Measurements from ENCODE around the gene OR52H1.

OR52H1 gene

DNA sequence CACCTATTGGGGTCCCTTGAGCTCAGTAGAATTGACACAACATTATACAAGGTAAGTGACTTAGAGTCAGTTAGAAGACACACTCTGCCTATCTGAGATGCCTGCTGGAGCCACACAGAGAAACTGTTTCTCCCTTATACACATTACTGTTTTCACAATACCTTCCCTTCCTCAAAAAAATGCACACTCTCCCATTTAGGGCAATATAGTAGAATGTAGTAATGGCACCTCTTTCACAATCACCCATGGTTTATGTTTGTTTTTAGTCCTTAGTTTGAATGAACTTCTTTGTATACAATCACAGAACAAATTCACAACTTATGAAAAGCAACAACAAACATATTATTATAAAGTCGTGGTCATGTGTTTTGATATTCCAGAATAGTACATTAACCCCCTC lies 14.3 kb downstream of the OR52H1 start:
- no peak for DNase-seq (ENCODE audit: low read depth in 2 of 2, low spot score in 1 of 2)

DNA sequence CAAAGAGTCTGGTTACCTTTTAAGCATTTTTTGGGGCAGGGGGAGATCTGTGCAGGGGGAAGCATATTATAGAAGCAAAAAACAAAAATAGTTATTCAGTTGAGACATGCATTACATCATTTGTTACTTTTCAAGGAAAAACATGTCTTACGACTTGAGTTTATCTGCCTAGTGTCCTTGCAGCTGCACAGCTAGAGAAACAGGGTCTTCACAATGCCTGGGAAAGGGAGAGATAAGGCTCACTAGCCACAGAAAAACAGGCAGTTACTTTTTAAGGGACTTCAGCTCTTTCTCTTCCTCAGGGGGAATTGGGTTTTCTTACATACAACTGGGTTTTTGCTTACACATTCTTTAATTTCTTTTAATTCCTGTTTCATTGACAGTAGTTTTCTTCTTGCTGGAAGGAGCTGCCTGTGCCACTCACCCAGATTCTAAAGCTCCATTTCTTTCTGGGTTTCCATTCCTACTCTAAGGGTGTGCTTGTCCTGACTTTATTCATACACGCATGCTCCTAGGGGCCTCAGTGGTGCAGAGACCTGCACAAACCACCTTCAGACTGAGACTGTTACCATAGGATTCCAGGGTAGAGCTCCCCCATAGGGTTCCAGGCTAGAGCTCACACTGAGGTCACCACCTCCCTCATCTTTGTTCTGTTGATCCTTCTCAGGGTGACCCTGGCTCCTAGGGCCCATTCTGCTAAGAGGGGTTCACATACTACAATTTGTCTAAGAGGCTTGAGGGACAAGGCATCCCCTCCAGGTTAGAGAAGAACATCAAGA lies 17.1 kb downstream of the OR52H1 start:
- DNase-seq (ENCODE audit: low read depth in 2 of 2, low spot score in 1 of 2) = no peak

DNA sequence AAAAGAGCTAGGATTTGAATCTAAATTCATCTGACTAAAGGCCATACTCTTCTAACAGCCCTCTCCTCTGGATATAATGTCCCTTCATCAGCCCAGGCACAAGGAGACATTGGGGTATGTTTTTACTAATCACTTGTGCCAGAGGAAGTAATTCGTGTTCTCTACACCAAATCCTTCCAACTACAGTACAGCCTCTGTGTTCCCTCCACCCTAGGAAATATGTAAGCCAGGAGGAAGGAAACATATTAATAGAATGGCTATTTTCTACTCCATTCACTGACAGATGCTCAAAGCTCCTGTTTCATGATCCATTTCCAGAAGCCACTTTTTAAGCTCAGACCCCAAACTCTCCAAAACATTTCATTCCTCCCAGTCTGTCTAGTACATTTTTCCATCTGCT lies 19.8 kb downstream of the OR52H1 start:
- DNase-seq (ENCODE audit: low read depth in 2 of 2, low spot score in 1 of 2) = no peak

DNA sequence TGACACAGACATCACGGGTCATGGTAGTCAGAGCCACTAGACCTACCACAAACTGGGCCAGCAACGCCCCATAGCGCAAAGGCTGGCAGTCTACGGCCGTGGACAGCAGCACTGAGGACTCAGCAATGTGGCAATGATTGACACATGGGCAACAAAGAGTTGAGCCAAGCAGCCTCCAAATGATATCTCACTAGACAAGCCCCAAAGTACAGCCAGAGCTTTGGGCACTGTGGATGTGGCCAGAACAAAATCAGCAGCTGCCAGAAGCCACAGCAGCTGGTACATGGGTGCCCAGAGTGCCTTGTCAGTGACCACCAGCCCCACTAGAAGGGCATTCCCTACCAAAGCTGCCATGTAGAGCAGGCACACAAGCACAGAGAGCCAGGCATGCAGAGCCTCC lies 20.6 kb downstream of the OR52H1 start:
- DNase-seq (ENCODE audit: low read depth in 2 of 2, low spot score in 1 of 2) = no peak

DNA sequence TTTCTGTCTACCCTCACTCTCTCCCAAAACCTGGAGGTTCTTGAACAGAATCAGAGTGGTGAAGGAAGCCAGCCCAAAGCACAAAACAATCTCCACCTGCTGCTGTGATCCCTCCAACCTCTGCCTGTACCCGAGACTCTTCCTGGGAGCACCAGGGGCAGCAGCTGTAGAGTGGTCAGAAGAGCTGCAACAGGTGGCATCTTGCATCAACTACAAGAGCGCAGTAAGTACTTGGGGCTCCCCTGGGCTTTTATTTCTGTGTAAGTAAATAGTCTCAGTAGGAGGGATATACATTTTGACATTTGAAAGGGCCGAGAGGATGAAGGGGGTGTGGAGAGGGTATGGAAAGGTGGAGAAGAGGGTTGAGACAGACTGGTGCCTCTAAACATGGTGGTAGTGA lies 23.6 kb downstream of the OR52H1 start:
- DNase-seq (ENCODE audit: low read depth in 2 of 2, low spot score in 1 of 2) = no peak

DNA sequence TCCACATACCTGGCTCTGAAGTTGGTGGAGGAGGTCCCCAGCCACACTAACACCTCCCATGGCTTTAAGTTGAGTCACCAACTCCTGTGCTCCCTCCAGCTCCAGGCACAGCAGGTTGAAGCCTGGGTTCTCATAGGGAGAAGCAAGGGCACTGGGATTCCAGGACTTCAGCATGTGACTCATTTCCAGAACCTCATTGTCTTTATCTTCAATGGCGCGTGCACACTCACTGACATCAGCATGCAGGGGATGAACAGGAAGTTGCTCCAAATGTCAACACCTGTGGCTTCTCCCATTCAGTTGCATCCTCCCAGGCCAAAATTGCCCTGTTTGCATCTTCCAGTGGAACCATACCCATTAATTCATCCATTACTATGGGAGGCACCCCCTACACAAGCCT lies 26.0 kb downstream of the OR52H1 start:
- DNase-seq (ENCODE audit: low read depth in 2 of 2, low spot score in 1 of 2) = no peak

DNA sequence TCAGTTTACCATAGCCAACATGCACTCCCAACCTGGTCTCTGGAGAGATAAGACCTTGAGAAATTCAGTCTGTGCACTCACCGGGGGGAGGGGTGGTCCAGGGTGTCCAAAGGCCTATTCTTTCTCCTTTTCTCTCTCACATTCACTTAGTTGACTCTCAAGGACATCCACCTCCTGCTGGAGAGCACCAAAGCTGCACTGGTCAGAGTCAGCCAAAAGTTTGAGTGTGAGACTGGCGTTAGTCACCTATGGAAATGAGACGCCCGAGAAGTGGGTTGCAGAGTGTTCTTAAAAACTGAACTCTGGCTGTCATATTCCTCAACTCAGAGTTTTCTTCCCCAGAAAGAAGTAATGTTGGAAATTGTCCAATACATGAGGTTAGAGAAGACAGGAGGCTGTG lies 26.8 kb downstream of the OR52H1 start:
- no peak for DNase-seq (ENCODE audit: low read depth in 2 of 2, low spot score in 1 of 2)

DNA sequence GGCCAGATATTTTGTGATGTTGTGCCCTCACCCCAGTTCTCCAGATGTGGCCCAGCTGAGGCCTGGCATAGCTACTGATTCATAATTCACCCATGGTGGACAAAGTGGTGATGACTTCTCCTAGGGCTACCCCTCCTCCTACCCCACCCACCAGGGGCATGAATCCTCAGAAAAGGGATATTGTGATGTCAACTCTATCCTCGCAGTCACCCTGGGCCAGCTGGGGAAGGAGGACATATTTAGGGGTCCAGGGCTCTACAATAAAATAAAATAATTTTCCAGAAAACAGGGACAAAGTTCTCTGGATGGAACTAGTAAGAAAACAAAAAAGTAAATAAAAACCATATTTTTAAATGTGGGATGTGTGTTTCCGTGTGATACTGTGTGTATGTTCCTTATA lies 31.7 kb downstream of the OR52H1 start, which contains the start of gene UBQLNL:
Gene UBQLNL, minus strand, starts transcription at position 101 of the 400 bp plus-strand sequence. CDS start 258 bp downstream, outside the sequence.
- DNase-seq (ENCODE audit: low read depth in 2 of 2, low spot score in 1 of 2) = no peak

DNA sequence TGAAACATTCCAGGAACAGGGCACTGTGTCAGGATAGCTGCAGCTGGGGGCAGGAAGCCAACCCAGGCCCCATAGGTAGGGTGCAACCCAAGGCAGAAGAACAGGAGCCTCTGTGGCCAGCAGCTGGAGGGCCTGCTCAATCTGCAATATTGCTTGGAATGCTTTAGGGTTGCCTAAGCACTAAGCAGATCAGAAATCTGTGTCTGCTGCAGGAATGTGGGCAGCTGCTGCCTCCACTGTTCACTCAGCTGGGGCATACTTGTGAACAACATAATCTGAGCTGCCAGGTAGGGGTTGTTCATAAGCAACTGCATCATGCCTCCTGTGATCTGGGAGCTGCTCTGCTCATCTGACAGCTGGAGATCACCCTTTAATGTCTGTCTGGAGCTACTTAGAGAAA lies 33.5 kb downstream of the OR52H1 start:
- no peak for DNase-seq (ENCODE audit: low read depth in 2 of 2, low spot score in 1 of 2)

DNA sequence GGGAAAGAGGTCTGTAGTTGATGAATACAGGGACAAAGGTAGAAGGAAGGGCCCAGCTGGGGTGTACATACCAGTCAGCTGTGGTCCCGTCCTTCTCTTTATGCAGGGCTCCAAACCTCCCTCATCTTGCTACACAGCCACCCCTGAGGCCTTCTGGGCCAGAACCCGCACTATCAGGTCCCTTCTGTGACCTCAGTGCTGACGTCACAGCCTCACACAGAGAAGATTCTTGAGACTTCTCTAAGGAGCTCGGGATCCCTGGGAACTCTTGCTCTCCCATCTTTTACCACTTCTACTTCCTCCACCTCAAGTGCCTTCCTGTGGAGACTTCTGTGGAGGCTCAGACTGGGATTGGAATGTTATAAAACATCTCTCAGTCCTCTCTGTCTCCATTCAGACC lies 38.5 kb downstream of the OR52H1 start, which contains the start of gene UBQLN3:
Gene UBQLN3, minus strand, starts transcription at position 155 of the 400 bp plus-strand sequence. CDS start 399 bp downstream, outside the sequence.
- no peak for DNase-seq (ENCODE audit: low read depth in 2 of 2, low spot score in 1 of 2)

DNA sequence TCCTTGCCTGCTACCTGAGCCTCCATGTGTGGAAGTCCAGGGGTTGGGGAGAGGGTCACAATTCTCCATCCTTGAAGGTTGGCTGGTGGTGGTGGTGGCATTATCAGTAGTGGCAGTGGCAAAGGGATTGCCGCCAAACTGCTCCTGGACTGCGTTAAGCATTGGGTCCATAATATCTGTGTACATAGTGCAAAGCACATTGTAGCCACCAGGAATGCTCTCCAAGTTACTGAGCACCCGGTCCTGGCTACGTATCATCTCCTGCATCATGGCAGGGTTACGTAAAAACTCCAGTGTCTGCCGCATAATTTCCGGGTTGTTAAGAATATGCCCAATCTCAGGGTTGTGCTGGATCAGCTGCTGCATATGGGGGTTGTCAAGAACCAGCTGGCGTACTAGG lies 39.7 kb downstream of the OR52H1 start:
- no peak for DNase-seq (ENCODE audit: low read depth in 2 of 2, low spot score in 1 of 2)

DNA sequence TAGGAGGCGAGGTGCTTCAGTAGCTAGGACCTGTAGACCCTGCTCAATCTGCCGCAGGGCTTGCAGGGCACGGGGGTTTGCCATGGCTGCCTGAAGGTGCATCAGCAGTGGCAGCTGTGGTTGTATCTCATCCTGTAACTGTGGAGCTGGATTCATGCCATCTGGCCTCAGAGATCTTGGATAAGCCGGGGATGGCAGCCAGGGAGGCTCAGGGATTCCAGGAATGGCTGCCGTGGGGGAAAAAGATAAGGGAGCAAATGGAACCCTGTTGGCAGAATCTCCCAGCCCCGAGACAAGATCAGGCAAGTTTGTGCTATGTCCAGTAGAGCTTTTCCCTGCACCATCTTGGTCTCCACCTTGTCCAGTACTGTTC lies 40.4 kb downstream of the OR52H1 start:
- no peak for DNase-seq (ENCODE audit: low read depth in 2 of 2, low spot score in 1 of 2)

DNA sequence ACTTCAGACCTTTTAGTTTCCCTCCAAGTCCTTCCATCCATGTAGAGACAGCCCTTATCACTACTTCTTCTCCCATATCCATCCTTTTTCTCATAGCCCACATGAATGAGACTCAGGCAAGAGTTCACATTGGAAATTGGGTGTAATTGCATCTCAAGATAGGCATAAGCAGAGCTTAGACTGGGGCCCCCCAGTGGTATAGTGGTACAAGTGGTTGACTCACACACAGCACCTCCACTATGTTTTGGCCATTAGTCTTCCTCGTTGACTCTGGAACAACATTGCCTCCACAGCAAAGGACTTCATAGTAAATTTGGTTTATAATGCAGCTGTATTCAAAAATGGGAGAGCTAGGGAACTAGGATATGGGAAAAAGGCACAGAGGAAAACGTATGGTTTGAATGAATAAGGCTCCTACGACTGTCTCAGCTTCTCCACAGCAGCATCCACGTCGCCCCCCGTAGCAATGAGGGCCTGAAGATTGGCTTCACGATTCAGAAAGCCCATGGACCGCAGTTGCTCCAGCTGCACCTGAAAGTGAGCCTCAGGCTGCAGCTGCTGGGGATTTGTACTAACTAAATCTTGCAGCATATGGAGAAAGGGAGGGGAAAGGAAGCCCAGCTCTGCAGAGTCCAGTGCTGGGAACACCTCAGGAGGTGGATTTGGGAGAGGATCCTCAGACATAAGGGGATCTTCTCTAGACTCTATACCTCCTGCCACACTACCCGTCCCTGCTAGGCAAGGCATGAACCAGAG lies 41.0 kb downstream of the OR52H1 start:
- DNase-seq (ENCODE audit: low read depth in 2 of 2, low spot score in 1 of 2) = no peak

DNA sequence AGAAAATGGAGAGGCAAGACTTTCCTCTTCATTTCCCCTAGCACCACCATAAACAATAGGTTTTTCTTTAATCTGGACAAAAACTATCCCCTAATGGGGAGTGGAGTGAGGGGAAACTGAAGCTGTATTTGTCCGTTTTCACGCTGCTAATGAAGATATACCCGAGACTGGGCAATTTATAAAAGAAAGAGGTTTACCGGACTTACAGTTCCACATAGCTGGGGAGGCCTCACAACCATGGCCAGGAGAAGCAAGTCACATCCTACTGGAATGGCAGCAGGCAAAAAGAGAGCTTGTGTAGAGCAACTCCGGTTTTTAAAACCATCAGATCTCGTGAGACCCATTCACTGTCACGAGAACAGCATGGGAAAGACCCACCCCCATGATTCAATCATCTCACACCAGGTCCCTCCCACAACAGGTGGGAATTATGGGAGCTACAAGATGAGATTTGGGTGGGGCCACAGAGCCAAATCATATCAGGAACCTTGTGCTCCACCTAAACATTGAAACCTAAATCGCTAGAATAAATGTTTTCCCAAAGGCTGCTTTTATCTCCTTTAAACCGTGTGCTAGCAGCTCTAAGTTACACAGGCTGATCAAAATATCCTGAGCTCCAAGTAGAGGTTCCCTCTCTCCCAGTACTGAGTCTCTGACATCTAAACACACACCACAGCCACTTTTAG lies 42.8 kb downstream of the OR52H1 start:
- DNase-seq (ENCODE audit: low read depth in 2 of 2, low spot score in 1 of 2) = no peak

DNA sequence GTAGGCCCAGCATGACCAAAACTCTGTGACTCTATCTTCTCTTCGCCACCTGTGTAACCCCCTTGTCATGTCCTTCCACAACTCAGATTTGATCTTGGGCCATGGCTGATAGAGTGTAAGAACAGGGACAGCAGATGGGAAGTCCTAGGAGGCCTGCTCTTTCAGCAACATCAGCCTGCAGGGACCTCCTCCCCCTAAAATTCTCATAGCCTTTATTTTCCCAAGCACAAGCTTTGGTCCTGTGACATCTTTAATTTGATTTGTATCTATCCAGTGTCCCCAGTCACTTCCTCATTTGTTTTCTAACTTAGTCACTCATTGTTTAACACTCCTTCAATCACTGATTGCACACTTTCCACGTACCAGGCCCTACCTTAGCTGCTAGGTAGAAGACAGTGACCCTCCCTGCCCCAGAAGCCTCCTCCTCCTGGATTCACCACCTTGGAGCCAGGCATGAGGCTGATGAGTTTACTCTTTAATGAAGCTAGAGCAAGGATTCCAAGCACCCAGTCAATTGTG lies 43.9 kb downstream of the OR52H1 start:
- DNase-seq (ENCODE audit: low read depth in 2 of 2, low spot score in 1 of 2) = no peak

DNA sequence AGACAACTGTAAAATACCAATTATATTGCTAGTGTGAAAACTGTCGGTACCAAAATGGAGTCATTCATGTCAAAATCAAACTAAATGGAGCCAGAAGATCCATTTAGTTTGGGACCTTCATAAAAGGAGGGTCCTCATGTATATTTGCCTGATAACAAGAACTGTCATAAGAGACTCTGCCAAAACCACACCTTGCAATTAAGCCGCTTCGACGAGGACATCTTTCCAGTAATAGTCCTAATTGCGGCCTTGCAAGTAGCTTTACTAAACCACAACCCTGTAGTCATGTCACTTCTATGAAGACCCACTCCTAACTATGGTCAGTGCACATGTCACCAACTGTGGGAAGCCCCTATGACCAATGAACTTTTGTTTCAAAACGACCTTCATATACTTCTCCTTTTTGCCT lies 47.9 kb downstream of the OR52H1 start:
- no peak for DNase-seq (ENCODE audit: low read depth in 2 of 2, low spot score in 1 of 2)

DNA sequence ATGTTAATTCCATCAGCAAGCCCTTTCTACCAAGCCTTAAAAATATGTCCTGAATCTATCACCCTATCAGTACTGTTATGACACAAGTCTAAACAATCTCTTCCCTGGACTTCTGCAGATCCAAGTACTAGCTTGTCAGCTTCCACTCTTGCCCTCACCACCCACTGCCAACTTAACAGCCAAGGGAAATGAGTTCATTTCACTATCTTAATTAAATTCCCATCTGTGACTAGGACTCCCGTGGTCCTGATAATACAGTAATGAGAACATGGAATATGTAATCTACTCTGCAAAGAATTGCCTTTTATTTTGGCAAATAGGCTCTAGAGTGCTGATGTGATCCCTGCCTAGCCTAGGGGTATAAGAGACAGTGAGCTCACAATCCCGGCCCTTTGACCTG lies 48.7 kb downstream of the OR52H1 start:
- no peak for DNase-seq (ENCODE audit: low read depth in 2 of 2, low spot score in 1 of 2)
